Measurements from ENCODE around the gene CUX1. TPM values are rescaled to one million over a fixed set of nuclear protein-coding genes. Genes with fewer than 3 reads are reported as not detected.
A peak's percentile ranks its signal among the peaks of the same experiment; 100 is the strongest.
"Not testable (repeated sequence)": the region's sequence is repeated elsewhere in the genome, so short reads cannot be mapped to it uniquely, and the experiment has no call there.

Gene CUX1
- total RNA-seq, 1 experiment from 2014 or later = 92.4 TPM

- no peak for DNase-seq
- no peak overlapping the region for H3K4me3 ChIP-seq (ENCODE audit: low read length)
- H3K9me2 ChIP-seq (replicated peaks; ENCODE audit: insufficient read depth, low read length) = no peaks in the 10 kb centered on the region
- H3K4me1 ChIP-seq (ENCODE audit: low read length) = peaks cover 97% of the 10 kb centered on the region
- H3K27ac ChIP-seq (ENCODE audit: low read length) = peak overlapping the region; percentile 100
- peaks cover 7% of the 10 kb centered on the region; the same call in 1 of the 2 replicates for H3K36me3 ChIP-seq (ENCODE audit: insufficient read depth, low read length)
- peak overlapping the region; percentile 71 for H3K4me2 ChIP-seq (ENCODE audit: low read depth, low read length, poor library complexity, severe bottlenecking)
- no peaks in the 10 kb centered on the region for H3K9me3 ChIP-seq (ENCODE audit: low read length)
- H2AFZ ChIP-seq (ENCODE audit: low read length) = no peak overlapping the region
- no peaks in the 10 kb centered on the region for H3K27me3 ChIP-seq (ENCODE audit: low read length)
- peaks cover 52% of the 10 kb centered on the region for H3K79me2 ChIP-seq (ENCODE audit: low read length)
- peak overlapping the region; percentile 85 for H3K9ac ChIP-seq (ENCODE audit: low read length)
- H4K20me1 ChIP-seq (ENCODE audit: insufficient read depth, low read depth, low read length) = no peaks in the 10 kb centered on the region
Measured at GRCh38 chr7:101864039-101864438, 46.6 kb downstream of the CUX1 start.

GRCh38 chr7:101865031-101865430, 47.6 kb downstream of the CUX1 start:
- Histone ChIP-seq H3K27ac (ENCODE audit: low read length) (peak overlapping the region; percentile 100), H3K27me3 (ENCODE audit: low read length) (no peaks in the 10 kb centered on the region), H3K79me2 (ENCODE audit: low read length) (peaks cover 50% of the 10 kb centered on the region), H4K20me1 (ENCODE audit: insufficient read depth, low read depth, low read length) (no peaks in the 10 kb centered on the region), H3K4me3 (ENCODE audit: low read length) (no peak overlapping the region), H3K4me2 (ENCODE audit: low read depth, low read length, poor library complexity, severe bottlenecking) (peak overlapping the region; percentile 48), H3K9ac (ENCODE audit: low read length) (peak overlapping the region; percentile 66), H3K9me3 (ENCODE audit: low read length) (no peaks in the 10 kb centered on the region), H3K9me2 (replicated peaks; ENCODE audit: insufficient read depth, low read length) (no peaks in the 10 kb centered on the region), H3K36me3 (ENCODE audit: insufficient read depth, low read length) (peaks cover 7% of the 10 kb centered on the region; the same call in 1 of the 2 replicates), H3K4me1 (ENCODE audit: low read length) (peaks cover 97% of the 10 kb centered on the region), H2AFZ (ENCODE audit: low read length) (no peak overlapping the region)
- peak; percentile 77 for DNase-seq

- Histone ChIP-seq H3K9me2 (replicated peaks; ENCODE audit: insufficient read depth, low read length) (no peaks in the 10 kb centered on the region), H3K9me3 (ENCODE audit: low read length) (no peaks in the 10 kb centered on the region), H3K4me3 (ENCODE audit: low read length) (no peak overlapping the region), H3K9ac (ENCODE audit: low read length) (peak overlapping the region; percentile 66), H3K36me3 (ENCODE audit: insufficient read depth, low read length) (peaks cover 7% of the 10 kb centered on the region; the same call in 1 of the 2 replicates), H4K20me1 (ENCODE audit: insufficient read depth, low read depth, low read length) (no peaks in the 10 kb centered on the region), H3K27ac (ENCODE audit: low read length) (peak overlapping the region; percentile 100), H3K79me2 (ENCODE audit: low read length) (peaks cover 54% of the 10 kb centered on the region), H3K27me3 (ENCODE audit: low read length) (no peaks in the 10 kb centered on the region), H2AFZ (ENCODE audit: low read length) (no peak overlapping the region), H3K4me1 (ENCODE audit: low read length) (peaks cover 97% of the 10 kb centered on the region), H3K4me2 (ENCODE audit: low read depth, low read length, poor library complexity, severe bottlenecking) (peak overlapping the region; percentile 48)
- no peak for DNase-seq
Measured at GRCh38 chr7:101865455-101865854, 48.0 kb downstream of the CUX1 start.

DNA sequence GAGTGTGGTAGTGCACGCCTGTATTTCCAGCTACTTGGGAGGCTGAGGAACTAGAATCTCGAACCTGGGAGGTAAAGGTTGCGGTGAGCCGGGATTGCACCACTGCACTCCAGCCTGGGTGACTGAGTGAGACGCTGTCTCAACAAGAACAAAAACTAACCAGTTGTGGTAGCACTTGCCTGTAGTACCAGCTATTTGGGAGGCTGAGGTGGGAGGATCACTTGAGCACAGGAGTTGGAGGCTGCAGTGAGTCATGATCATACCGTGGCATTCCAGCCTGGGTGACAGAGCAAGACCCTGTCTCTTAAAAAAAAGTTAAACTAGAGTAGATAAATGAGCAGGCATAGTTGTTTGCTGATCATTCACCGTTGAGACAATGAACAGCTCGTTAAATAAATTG, 48.9 kb downstream of the CUX1 start:
- no peaks in the 10 kb centered on the region for H3K9me2 ChIP-seq (replicated peaks; ENCODE audit: insufficient read depth, low read length)
- H3K4me1 ChIP-seq (ENCODE audit: low read length) = peaks cover 99% of the 10 kb centered on the region
- H3K9ac ChIP-seq (ENCODE audit: low read length) = no peak overlapping the region
- H3K27ac ChIP-seq (ENCODE audit: low read length) = peak overlapping the region; percentile 100
- H3K79me2 ChIP-seq (ENCODE audit: low read length) = peaks cover 61% of the 10 kb centered on the region
- H2AFZ ChIP-seq (ENCODE audit: low read length) = no peak overlapping the region
- H3K27me3 ChIP-seq (ENCODE audit: low read length) = no peaks in the 10 kb centered on the region
- H3K36me3 ChIP-seq (ENCODE audit: insufficient read depth, low read length) = peaks cover 7% of the 10 kb centered on the region; the same call in 1 of the 2 replicates
- no peak overlapping the region for H3K4me3 ChIP-seq (ENCODE audit: low read length)
- no peak for DNase-seq
- H3K4me2 ChIP-seq (ENCODE audit: low read depth, low read length, poor library complexity, severe bottlenecking) = no peak overlapping the region
- H3K9me3 ChIP-seq (ENCODE audit: low read length) = no peaks in the 10 kb centered on the region
- H4K20me1 ChIP-seq (ENCODE audit: insufficient read depth, low read depth, low read length) = no peaks in the 10 kb centered on the region

DNA sequence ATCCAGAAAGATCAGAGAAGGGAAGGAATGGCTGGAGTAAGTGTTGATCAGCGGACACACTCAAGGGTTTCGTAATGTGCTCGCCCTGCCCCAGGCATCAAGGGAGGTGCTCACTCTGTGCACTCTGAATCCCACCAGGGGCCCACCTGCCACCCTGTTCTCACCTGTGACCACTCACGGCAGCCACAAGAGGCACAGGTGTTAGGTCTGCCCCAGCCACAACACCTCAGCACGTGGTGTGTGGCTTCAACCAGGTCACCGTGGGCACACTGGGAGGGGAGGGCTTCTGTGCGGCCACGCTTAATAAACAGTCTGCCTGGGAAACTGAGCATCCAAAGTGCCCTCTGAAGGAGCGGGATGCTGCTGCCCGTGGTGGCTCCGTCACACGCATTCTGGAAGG, 49.8 kb downstream of the CUX1 start:
- Histone ChIP-seq H3K27me3 (ENCODE audit: low read length) (no peaks in the 10 kb centered on the region), H3K27ac (ENCODE audit: low read length) (peak overlapping the region; percentile 100), H4K20me1 (ENCODE audit: insufficient read depth, low read depth, low read length) (no peaks in the 10 kb centered on the region), H2AFZ (ENCODE audit: low read length) (no peak overlapping the region), H3K4me2 (ENCODE audit: low read depth, low read length, poor library complexity, severe bottlenecking) (no peak overlapping the region), H3K9me2 (replicated peaks; ENCODE audit: insufficient read depth, low read length) (no peaks in the 10 kb centered on the region), H3K9me3 (ENCODE audit: low read length) (no peaks in the 10 kb centered on the region), H3K4me3 (ENCODE audit: low read length) (no peak overlapping the region), H3K4me1 (ENCODE audit: low read length) (peaks cover 100% of the 10 kb centered on the region), H3K36me3 (ENCODE audit: insufficient read depth, low read length) (peaks cover 7% of the 10 kb centered on the region; the same call in 1 of the 2 replicates), H3K79me2 (ENCODE audit: low read length) (peaks cover 71% of the 10 kb centered on the region), H3K9ac (ENCODE audit: low read length) (peak overlapping the region; percentile 76)
- DNase-seq = no peak

DNA sequence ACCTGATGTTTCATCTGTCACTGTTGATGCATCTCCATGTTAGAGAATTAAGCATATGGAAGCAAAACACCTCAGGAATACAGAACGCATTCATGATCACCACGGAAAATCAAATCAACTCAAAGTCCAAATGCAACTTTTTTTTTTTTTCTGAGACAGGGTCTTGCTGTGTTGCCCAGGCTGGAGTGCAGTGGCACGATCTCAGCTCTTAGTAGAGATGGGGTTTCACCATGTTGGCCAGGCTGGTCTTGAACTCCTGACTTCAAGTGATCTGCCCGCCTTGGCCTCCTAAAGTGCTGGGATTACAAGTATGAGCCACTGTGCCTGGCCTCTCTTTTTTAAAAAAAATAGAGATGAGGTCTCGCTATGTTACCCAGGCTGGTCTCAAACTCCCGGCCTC, 50.3 kb downstream of the CUX1 start:
- H3K4me3 ChIP-seq (ENCODE audit: low read length); H3K36me3 ChIP-seq (ENCODE audit: insufficient read depth, low read length); DNase-seq; H4K20me1 ChIP-seq (ENCODE audit: insufficient read depth, low read depth, low read length); H3K9me3 ChIP-seq (ENCODE audit: low read length); H3K27me3 ChIP-seq (ENCODE audit: low read length); H2AFZ ChIP-seq (ENCODE audit: low read length); H3K9me2 ChIP-seq (replicated peaks; ENCODE audit: insufficient read depth, low read length): not testable (repeated sequence)
- peak overlapping the region; percentile 100 for H3K27ac ChIP-seq (ENCODE audit: low read length)
- peaks cover 99% of the 10 kb centered on the region for H3K4me1 ChIP-seq (ENCODE audit: low read length)
- peaks cover 75% of the 10 kb centered on the region for H3K79me2 ChIP-seq (ENCODE audit: low read length)
- peak overlapping the region; percentile 63 for H3K4me2 ChIP-seq (ENCODE audit: low read depth, low read length, poor library complexity, severe bottlenecking)
- peak overlapping the region; percentile 76 for H3K9ac ChIP-seq (ENCODE audit: low read length)

DNA sequence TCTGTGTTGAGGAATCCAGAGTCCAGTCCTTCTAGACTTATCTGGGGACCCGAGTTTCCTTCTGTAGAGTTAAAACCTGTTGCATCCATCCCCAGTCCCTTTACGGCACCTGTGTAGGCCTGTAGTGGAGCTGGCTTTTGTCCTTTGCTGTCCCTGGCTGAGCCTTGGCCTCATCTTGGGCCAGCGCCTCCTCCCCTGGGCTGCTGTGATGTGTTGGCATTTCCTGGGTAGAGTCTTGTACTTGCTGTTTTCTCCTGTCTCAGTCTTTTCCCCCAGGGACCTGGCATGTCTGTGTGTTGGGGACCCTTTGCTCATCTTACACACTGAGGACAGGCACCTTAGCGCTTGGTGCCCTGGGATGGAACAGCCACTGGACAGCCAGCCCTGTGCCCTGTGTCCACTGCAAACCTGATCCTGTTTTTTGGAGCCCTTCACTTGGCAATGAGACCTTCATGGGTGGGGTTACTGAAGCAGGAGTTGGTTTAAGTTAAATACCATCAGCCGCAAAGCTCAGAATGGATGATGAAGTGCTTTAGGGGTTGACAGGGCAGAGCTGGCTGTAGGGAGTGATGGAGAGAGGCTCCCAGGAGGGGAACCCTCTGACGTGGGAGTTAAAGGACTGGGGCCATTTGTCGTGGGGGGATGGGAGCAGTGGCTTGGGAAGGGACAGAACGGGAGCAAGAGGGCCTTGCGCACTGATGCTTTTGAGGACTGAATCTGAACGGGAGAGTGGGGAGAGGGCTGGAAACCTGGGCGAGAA, 50.9 kb downstream of the CUX1 start:
- H3K9me2 ChIP-seq (replicated peaks; ENCODE audit: insufficient read depth, low read length) = no peaks in the 10 kb centered on the region
- H3K9ac ChIP-seq (ENCODE audit: low read length) = peak overlapping the region; percentile 76

DNA sequence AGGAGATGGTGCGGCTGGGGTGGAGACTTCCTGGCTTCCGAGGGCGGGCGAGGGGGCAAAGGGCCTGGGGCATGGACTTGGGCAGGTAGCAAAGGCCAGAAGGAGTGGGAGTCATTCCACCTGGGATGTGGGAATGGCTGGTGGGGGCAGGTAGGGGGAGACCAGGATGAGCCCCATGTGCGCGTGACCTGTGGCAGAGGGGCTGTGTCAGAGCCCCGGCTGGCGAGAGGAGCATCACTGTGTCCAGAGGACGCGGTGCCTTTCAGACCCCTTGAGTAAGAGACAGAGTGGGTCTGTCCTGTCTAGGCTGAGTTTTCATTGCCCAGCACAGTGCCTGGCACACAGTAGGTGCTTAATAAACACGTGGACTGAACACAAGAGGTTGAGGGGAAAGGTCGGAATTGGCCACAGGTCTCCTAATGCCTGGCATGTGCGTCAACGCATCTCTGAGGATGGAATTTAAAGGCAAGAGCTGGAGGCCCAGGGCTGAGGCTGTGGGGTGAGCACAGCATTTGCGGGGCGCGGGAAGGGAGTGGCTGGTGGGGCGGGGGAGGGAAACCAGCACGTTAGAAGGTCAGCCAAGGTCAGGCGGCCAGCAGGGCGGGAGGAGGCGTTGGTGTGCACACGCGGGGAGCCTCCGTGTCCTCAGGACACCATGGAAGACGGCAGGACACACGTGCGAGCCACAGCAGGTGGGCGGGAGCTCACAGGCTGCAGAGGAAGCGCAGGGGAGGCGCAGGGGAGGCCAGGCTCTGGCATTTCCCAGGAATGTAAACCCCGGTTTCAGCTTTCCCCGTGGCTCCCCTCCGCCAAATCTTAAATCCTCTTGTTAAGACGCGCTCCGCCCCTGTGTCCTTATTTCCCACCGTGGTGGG, 51.8 kb downstream of the CUX1 start:
- H3K9ac ChIP-seq (ENCODE audit: low read length) = peak overlapping the region; percentile 76
- H3K79me2 ChIP-seq (ENCODE audit: low read length) = peaks cover 83% of the 10 kb centered on the region
- peaks cover 95% of the 10 kb centered on the region for H3K4me1 ChIP-seq (ENCODE audit: low read length)
- H3K36me3 ChIP-seq (ENCODE audit: insufficient read depth, low read length) = peaks cover 11% of the 10 kb centered on the region; the same call in 1 of the 2 replicates
- DNase-seq = peak; percentile 82
- H3K27ac ChIP-seq (ENCODE audit: low read length) = peak overlapping the region; percentile 100
- H4K20me1 ChIP-seq (ENCODE audit: insufficient read depth, low read depth, low read length) = no peaks in the 10 kb centered on the region
- no peaks in the 10 kb centered on the region for H3K9me3 ChIP-seq (ENCODE audit: low read length)
- H3K4me2 ChIP-seq (ENCODE audit: low read depth, low read length, poor library complexity, severe bottlenecking) = peak overlapping the region; percentile 63
- H2AFZ ChIP-seq (ENCODE audit: low read length) = no peak overlapping the region
- H3K4me3 ChIP-seq (ENCODE audit: low read length) = peak overlapping the region; percentile 27; the same call in 1 of the 2 replicates
- no peaks in the 10 kb centered on the region for H3K9me2 ChIP-seq (replicated peaks; ENCODE audit: insufficient read depth, low read length)
- no peaks in the 10 kb centered on the region for H3K27me3 ChIP-seq (ENCODE audit: low read length)

More for the DNA sequence above, 50.9 kb downstream of the CUX1 start:
- no peak overlapping the region for H2AFZ ChIP-seq (ENCODE audit: low read length)
- peak overlapping the region; percentile 63 for H3K4me2 ChIP-seq (ENCODE audit: low read depth, low read length, poor library complexity, severe bottlenecking)
- H3K4me3 ChIP-seq (ENCODE audit: low read length) = peak overlapping the region; percentile 27; the same call in 1 of the 2 replicates
- H3K79me2 ChIP-seq (ENCODE audit: low read length) = peaks cover 82% of the 10 kb centered on the region
- H3K36me3 ChIP-seq (ENCODE audit: insufficient read depth, low read length) = peaks cover 7% of the 10 kb centered on the region; the same call in 1 of the 2 replicates
- peak overlapping the region; percentile 100 for H3K27ac ChIP-seq (ENCODE audit: low read length)
- H3K27me3 ChIP-seq (ENCODE audit: low read length) = no peaks in the 10 kb centered on the region
- no peaks in the 10 kb centered on the region for H3K9me3 ChIP-seq (ENCODE audit: low read length)
- H3K4me1 ChIP-seq (ENCODE audit: low read length) = peaks cover 95% of the 10 kb centered on the region
- peak; percentile 74 for DNase-seq
- H4K20me1 ChIP-seq (ENCODE audit: insufficient read depth, low read depth, low read length) = no peaks in the 10 kb centered on the region

Measured in Karpas-422 (cell line).